Epidermal melanocyte (primary cell): ENCODE measurements around the gene HLA-DQA2.
"Not testable (repeated sequence)": the region's sequence is repeated elsewhere in the genome, so short reads cannot be mapped to it uniquely, and the experiment has no call there.

ENCODE experiments used
- DNase-seq: peaks from one replicate; pipeline ENCODE4 v3.0.0; 2011; ENCODE audit warnings: low spot score; ENCODE audit not compliant: insufficient read length

Gene HLA-DQA2

GRCh38 chr6:32775071-32775470 is 33.9 kb downstream of the HLA-DQA2 start:
- no peak for DNase-seq

DNA sequence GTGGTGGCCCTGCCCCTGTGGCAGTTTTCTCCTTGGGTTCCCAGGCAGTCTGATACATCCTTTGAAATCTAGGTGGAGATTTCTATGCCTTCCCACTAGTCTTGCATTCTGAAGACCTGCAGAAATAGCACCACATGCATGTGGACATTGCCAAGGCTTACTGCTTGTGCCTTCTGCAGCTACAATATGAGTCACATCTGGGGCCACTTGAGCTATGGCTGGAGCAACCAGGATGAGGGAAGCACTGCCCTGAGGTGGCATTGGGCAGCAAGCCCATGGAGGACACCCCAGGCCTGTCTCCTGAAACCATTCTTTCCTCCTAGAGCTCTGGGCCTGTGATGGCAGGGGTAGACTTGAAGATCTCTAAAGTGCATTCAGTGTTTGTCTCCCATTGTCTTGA is 37.8 kb downstream of the HLA-DQA2 start:
- no peak for DNase-seq

GRCh38 chr6:32782923-32783322 is 41.7 kb downstream of the HLA-DQA2 start:
- DNase-seq = not testable (repeated sequence)

GRCh38 chr6:32785781-32786533 is 44.8 kb downstream of the HLA-DQA2 start:
- peak; percentile 38 for DNase-seq

DNA sequence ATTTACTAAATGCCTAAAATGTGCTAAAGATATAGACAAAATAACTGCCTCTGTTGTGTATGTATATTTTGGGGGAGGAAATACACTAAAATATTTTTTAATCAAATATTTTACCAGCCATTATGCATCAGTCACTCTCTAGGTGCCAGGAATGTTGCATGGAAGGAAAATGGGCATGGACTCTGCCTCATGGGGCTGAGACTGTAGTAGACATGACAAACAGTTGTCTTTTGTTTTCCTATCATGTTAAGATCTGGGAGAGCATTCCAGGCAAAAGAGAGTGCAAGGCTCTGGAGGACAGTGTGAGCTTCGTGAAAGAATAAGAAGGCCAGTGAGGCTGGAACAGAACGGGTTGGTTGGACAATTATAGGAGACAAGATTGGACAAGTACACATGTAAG is 49.1 kb downstream of the HLA-DQA2 start:
- DNase-seq = no peak

DNA sequence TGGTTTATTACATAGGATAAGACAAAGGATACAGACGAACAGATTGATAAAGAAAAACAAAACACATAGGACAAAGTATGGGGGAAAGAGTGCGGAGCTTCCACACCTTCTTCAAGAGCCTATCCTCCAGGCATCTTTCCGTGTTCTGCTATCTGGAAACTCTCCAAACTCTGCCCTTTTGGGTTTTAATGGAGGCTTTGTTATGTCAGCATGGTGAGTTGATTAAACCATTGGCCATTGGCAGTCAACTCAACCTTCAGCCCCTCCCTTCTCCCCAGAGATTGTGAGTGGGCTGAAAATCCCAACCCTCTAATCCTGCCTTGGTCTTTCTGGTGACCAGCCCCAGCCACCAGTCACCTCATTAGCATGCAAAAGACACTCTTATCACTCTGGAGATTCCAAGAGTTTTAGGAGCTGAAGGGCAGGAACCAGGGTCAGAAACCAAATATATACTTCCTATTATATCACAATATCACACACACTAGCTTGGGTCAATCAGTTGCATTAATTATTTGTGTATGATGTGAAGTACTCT is 51.8 kb downstream of the HLA-DQA2 start:
- no peak for DNase-seq

DNA sequence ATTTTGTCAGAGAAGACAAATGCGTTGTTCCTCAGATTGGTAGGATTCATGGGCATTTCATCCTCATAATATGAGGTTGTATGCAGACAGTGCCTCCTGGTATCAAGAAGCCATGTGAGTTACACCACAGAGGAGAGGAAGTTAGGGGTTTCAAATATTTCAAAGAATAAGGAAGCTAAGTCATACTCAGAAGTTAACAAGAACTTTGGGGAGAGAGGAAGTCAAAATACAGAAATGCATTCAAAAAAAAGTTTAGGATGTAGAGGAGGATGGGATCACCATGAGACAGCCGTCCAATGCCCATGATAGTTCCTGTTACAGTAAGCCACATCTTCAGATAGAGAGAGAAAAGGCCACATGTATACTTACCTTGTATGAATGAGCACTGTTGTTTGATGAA is 53.3 kb downstream of the HLA-DQA2 start:
- DNase-seq = no peak
